Keratinocyte (primary cell): ENCODE data around the gene PTBP1. TPM values are rescaled to one million over a fixed set of nuclear protein-coding genes. Genes with fewer than 3 reads are reported as not detected.

Experiments
- DNase-seq: peaks from one replicate; pipeline ENCODE4 v3.0.0-alpha.2; 2011; ENCODE audit warnings: low read depth, missing footprints, low spot score
- FAIRE-seq: peaks from 2 replicates; lab custom pipeline; 2011; peaks lifted over from hg19 to GRCh38; lab: Jason Lieb, UNC
- H2AFZ ChIP-seq: 2 replicates; pipeline ENCODE4 v1.6.0; 2012; ENCODE audit warnings: low read length, control low read depth, inconsistent platforms; ENCODE audit not compliant: control insufficient read depth
- H3K27ac ChIP-seq: 2 replicates; pipeline ENCODE4 v1.5.1; 2011; ENCODE audit warnings: low read length; ENCODE audit not compliant: control insufficient read depth, insufficient read depth
- H3K27me3 ChIP-seq: 3 replicates; pipeline ENCODE4 v1.6.0; 2011; ENCODE audit warnings: low read length; ENCODE audit not compliant: control insufficient read depth, insufficient read depth; ENCODE audit errors: extremely low read depth
- H3K36me3 ChIP-seq, 2 experiments: 2 replicates in 1 of 2; 3 replicates in 1 of 2; pipeline ENCODE4 v1.5.1; 2011; ENCODE audit warnings: low read length in 2 of 2, mild to moderate bottlenecking in 1 of 2; ENCODE audit not compliant: control insufficient read depth in 2 of 2, insufficient read depth in 2 of 2; ENCODE audit errors: extremely low read depth in 1 of 2
- H3K4me1 ChIP-seq: 3 replicates; pipeline ENCODE4 v1.5.1; 2011; ENCODE audit warnings: low read length; ENCODE audit not compliant: control insufficient read depth, insufficient read depth; ENCODE audit errors: extremely low read depth
- H3K4me2 ChIP-seq: 3 replicates; pipeline ENCODE4 v1.6.0; 2011; ENCODE audit warnings: low read depth, low read length; ENCODE audit not compliant: control insufficient read depth, insufficient read depth; ENCODE audit errors: extremely low read depth
- H3K4me3 ChIP-seq, 3 experiments: fragments of 200-600 bp in 1 of 3; sonication (generic) in 1 of 3; 2 replicates in 2 of 3; 3 replicates in 1 of 3; pipeline ENCODE4 v1.5.1; 2011 to 2016; ENCODE audit warnings: low read length in 3 of 3, mild to moderate bottlenecking in 3 of 3, control low read depth in 2 of 3, inconsistent platforms in 1 of 3, low read depth in 1 of 3, mixed read lengths in 1 of 3, mixed run types in 1 of 3, moderate library complexity in 1 of 3; ENCODE audit not compliant: control insufficient read depth in 2 of 3, insufficient read depth in 2 of 3; ENCODE audit errors: extremely low read depth in 1 of 3
- H3K79me2 ChIP-seq: 2 replicates; pipeline ENCODE4 v1.6.0; 2012; ENCODE audit warnings: low read length; ENCODE audit not compliant: control insufficient read depth, insufficient read depth
- H3K9ac ChIP-seq: 3 replicates; pipeline ENCODE4 v1.6.0; 2011; ENCODE audit warnings: low read length; ENCODE audit not compliant: control insufficient read depth, insufficient read depth; ENCODE audit errors: extremely low read depth
- H3K9me1 ChIP-seq: 3 replicates; pipeline ENCODE4 v1.6.0; 2011; ENCODE audit warnings: low read length; ENCODE audit not compliant: control insufficient read depth, insufficient read depth; ENCODE audit errors: extremely low read depth
- H3K9me3 ChIP-seq: 2 replicates; pipeline ENCODE4 v1.5.1; 2012; ENCODE audit warnings: low read depth, low read length; ENCODE audit not compliant: control insufficient read depth
- H4K20me1 ChIP-seq: 3 replicates; pipeline ENCODE4 v1.6.0; 2011; ENCODE audit warnings: low read length; ENCODE audit not compliant: control insufficient read depth, insufficient read depth; ENCODE audit errors: extremely low read depth
- EZH2 ChIP-seq: IDR thresholded peaks from one replicate; pipeline ENCODE4 v1.6.1; 2012; ENCODE audit warnings: inconsistent platforms, mild to moderate bottlenecking, low read length, moderate library complexity
- dilution Hi-C: fragments of 300-500 bp; cut with MboI; formaldehyde crosslinking; loops from one replicate; pipeline ENCODE4 v1.7.0; 2020; ENCODE audit warnings: low sequenced_read_pairs; ENCODE audit not compliant: extremely low pct_ligation_motif_present
- polyA plus RNA-seq, 5 experiments: library from polyadenylated mRNA; depleted of rRNA in 3 of 5; stranded (reverse) in 3 of 5; stranded (forward) in 1 of 5; unstranded in 1 of 5; fragments of >200 nt; gene quantifications; 1 replicate in 1 of 5; 2 replicates in 3 of 5; 3 replicates in 1 of 5; pipeline versions ENCODE4 v1.2.1 to v1.2.3, GENCODE V29; 2011 to 2012; ENCODE audit warnings: missing spikeins in 2 of 5, low read depth in 1 of 5, low replicate concordance in 1 of 5
- TF ChIP-seq, protein P1 (sequence below), 3 experiments: IDR thresholded peaks in 1 of 3; conservative IDR thresholded peaks in 1 of 3; optimal IDR thresholded peaks in 1 of 3; 2 replicates in 2 of 3; 3 replicates in 1 of 3; pipeline versions ENCODE3 to v1.5.1; 2011; ENCODE audit warnings: low read length in 3 of 3, mild to moderate bottlenecking in 3 of 3, moderate library complexity in 2 of 3, control low read depth in 1 of 3, inconsistent platforms in 1 of 3; ENCODE audit not compliant: insufficient read depth in 2 of 3; ENCODE audit errors: extremely low read depth in 1 of 3

The PTBP1 gene
- polyA plus RNA-seq, 1 donor (not counting 4 experiments of a cell fraction or from before 2014, with no cell fraction given): 117 TPM

DNA sequence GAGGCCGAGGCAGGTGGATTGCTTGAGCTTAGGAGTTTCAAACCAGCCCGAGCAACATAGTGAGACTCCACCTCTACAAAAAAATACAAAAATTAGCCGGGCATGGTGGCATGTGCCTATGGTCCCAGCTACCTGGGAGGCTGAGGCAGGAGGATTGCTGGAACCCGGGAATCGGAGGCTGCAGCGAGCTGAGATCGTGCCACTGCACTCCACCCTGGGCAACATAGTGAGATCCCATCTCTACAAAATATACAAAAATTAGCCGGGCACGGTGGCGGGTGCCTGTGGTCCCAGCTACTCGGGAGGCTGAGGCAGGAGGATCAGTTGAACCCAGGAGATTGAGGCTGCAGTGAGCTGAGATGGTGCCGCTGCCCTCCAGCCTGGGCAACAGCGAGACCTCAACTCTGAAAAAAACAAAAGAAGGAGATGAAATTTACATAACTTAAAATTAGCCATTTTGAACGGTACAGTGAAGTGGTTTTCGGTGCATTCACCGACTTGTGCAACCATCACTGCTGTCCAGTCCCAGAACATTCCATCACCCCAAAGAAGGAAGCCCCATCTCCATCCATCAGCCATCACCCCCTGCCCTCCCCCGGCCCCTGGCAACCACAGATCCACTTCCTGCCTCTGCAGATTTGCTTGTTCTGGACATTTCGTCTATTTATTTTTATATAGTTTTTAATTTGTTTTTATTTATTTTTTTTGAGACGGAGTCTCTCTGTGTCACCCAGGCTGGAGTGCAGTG, 28.8 kb downstream of the PTBP1 start:
- no peak overlapping the region for H3K4me2 ChIP-seq
- H3K9me3 ChIP-seq: no peaks in the 10 kb centered on the region
- TF ChIP-seq, protein P1, sequence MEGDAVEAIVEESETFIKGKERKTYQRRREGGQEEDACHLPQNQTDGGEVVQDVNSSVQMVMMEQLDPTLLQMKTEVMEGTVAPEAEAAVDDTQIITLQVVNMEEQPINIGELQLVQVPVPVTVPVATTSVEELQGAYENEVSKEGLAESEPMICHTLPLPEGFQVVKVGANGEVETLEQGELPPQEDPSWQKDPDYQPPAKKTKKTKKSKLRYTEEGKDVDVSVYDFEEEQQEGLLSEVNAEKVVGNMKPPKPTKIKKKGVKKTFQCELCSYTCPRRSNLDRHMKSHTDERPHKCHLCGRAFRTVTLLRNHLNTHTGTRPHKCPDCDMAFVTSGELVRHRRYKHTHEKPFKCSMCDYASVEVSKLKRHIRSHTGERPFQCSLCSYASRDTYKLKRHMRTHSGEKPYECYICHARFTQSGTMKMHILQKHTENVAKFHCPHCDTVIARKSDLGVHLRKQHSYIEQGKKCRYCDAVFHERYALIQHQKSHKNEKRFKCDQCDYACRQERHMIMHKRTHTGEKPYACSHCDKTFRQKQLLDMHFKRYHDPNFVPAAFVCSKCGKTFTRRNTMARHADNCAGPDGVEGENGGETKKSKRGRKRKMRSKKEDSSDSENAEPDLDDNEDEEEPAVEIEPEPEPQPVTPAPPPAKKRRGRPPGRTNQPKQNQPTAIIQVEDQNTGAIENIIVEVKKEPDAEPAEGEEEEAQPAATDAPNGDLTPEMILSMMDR (optimal IDR thresholded peaks at IDR 0.05 in 1 of 3, IDR thresholded peaks at IDR 0.05 in 1 of 3, conservative IDR thresholded peaks at IDR 0.05 in 1 of 3; ENCODE audit: extremely low read depth in 1 of 3, insufficient read depth in 2 of 3, low read length in 3 of 3): no peak
- no peak for TF ChIP-seq EZH2
- H4K20me1 ChIP-seq: no peaks in the 10 kb centered on the region
- FAIRE-seq (no peak), DNase-seq (no peak)
- H3K4me1 ChIP-seq: no peaks in the 10 kb centered on the region
- no peaks in the 10 kb centered on the region for H3K79me2 ChIP-seq
- no peak overlapping the region for H3K9ac ChIP-seq
- H3K27me3 ChIP-seq: peaks cover 4% of the 10 kb centered on the region
- no peaks in the 10 kb centered on the region for H3K36me3 ChIP-seq
- dilution Hi-C loops: no loop called here
- H3K27ac ChIP-seq: no peak overlapping the region
- H3K9me1 ChIP-seq: no peaks in the 10 kb centered on the region
- no peak overlapping the region for H3K4me3 ChIP-seq
- no peak overlapping the region for H2AFZ ChIP-seq

DNA sequence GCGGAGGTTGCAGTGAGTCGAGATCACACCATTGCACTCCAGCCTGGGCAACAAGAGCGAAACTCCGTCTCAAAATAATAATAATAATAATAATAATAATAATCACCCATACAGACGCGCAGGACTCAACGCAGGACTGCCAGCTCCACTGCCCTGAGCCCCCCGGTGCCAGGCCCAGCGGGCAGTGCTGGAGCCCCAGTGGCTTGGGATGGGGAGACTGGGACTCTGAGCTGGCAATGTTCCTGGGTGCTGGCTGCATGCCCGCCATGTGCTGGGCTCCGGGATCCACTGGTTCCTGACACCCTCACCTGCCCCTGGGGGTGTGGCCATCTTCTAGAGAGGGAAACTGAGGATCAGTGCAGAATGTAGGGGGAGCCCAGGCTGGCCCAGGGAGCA, 30.1 kb downstream of the PTBP1 start:
- Histone ChIP-seq H3K4me2 (no peak overlapping the region), H3K79me2 (no peaks in the 10 kb centered on the region), H3K9me3 (no peaks in the 10 kb centered on the region), H4K20me1 (no peaks in the 10 kb centered on the region), H3K36me3 (no peaks in the 10 kb centered on the region), H3K9me1 (no peaks in the 10 kb centered on the region), H3K9ac (no peak overlapping the region), H3K4me1 (no peaks in the 10 kb centered on the region), H3K27me3 (peaks cover 12% of the 10 kb centered on the region), H3K4me3 (no peak overlapping the region), H3K27ac (no peak overlapping the region), H2AFZ (no peak overlapping the region)
- no peak for FAIRE-seq
- dilution Hi-C loops: no loop called here
- no peak for DNase-seq
- TF ChIP-seq, protein P1 (optimal IDR thresholded peaks at IDR 0.05 in 1 of 3, IDR thresholded peaks at IDR 0.05 in 1 of 3, conservative IDR thresholded peaks at IDR 0.05 in 1 of 3; ENCODE audit: extremely low read depth in 1 of 3, insufficient read depth in 2 of 3, low read length in 3 of 3): no peak
- TF ChIP-seq EZH2: no peak
